Skeletal muscle satellite cell (primary cell): Measurements from ENCODE around the gene TSPAN9.
A peak's percentile ranks its signal among the peaks of the same experiment; 100 is the strongest.

Experiments used
- H3K27me3 ChIP-seq: 2 replicates; pipeline ENCODE4 v1.7.0; 2013; ENCODE audit warnings: low read length; ENCODE audit not compliant: control insufficient read depth, insufficient read depth
- H3K36me3 ChIP-seq: 2 replicates; pipeline ENCODE4 v1.7.0; 2013; ENCODE audit warnings: mild to moderate bottlenecking, control low read depth, low read length; ENCODE audit not compliant: insufficient read depth
- H3K4me1 ChIP-seq: 2 replicates; pipeline ENCODE4 v1.7.0; 2013; ENCODE audit warnings: low read length; ENCODE audit not compliant: control insufficient read depth, insufficient read depth
- H3K4me2 ChIP-seq: 2 replicates; pipeline ENCODE4 v1.7.0; 2013; ENCODE audit warnings: mild to moderate bottlenecking, low read length
- H3K4me3 ChIP-seq: 2 replicates; pipeline ENCODE4 v1.7.0; 2013; ENCODE audit warnings: low read length
- H3K9ac ChIP-seq: 2 replicates; pipeline ENCODE4 v1.7.0; 2013; ENCODE audit warnings: mild to moderate bottlenecking, low read depth, low read length, moderate library complexity
- H3K9me3 ChIP-seq: replicated peaks from 2 replicates; pipeline ENCODE4 v1.7.0; 2013; ENCODE audit warnings: mild to moderate bottlenecking, control low read depth, low read length

Gene TSPAN9

DNA sequence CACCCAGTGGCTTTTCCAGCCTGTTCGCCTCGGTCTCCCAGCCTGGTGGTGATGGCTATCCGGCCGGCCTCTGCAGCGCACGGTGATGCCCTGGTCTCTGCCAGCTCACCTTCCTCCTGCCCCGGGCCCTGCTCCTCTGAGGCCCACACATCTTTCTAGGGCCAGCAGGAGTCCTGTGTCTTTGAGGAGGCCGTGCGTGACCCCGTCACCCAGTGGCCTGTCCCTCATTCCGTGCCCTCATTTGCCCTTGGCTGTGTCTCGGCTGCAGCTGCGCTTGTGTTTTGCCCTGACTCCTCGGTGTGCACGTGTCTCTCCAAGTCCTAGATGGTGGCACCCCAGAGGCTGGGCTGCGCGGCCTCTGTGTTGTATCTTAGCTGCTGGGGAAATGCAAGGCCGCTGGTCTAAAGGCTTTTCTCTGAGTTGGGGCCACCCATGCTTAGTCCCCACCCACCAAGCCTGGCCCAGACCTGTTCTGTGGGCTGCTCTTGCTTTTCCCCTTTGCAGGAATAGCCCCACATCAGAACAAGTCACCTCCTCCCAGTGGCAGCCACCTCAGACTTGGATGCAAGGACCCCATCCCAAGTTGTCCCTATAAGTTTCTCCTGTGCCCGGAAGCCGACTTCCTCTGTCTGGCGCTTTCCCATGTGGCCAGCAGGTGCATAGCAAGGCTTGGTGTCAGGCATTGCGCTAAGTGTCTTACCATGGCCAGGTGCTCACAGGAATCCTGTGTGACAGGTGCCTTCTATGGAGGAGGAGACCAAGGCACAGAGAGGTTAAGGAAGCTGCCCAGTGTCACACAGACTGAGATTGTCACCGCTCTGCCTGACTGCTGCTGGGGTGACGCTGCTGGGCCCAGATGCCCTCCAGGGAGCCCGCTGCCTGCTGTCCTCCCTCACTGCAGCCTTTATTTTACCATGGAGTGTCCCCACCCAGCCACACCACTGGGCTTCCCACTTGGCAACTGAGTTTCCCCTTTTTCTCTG lies 64.5 kb downstream of the TSPAN9 start:
- Histone ChIP-seq H3K4me3 (no peak overlapping the region), H3K27me3 (peaks cover 21% of the 10 kb centered on the region), H3K9ac (no peak overlapping the region), H3K36me3 (no peaks in the 10 kb centered on the region), H3K4me1 (peaks cover 11% of the 10 kb centered on the region), H3K9me3 (no peaks in the 10 kb centered on the region), H3K4me2 (no peak overlapping the region)

DNA sequence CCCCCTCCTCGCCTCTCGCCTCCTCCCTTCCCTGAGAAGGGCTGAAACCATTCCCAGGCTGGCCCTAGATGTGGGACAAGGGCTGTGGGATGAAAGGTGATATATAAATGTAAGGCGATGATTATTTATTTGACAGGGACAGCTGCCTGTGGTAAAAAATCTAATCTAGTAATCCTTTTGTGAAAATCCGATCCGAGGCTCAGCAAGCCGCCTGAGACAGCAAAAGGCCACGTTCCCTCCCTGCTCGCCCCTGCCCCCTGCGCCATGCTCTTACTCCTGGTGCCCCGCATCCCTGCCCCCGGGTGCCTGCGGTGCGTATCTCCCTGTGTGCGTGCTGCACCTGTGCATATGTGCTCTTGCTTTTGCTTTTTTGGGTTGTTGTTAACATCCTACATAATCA lies 65.2 kb downstream of the TSPAN9 start:
- Histone ChIP-seq H3K4me1 (peaks cover 5% of the 10 kb centered on the region), H3K9me3 (no peaks in the 10 kb centered on the region), H3K9ac (no peak overlapping the region), H3K36me3 (no peaks in the 10 kb centered on the region), H3K4me3 (no peak overlapping the region), H3K27me3 (peaks cover 21% of the 10 kb centered on the region), H3K4me2 (no peak overlapping the region)

DNA sequence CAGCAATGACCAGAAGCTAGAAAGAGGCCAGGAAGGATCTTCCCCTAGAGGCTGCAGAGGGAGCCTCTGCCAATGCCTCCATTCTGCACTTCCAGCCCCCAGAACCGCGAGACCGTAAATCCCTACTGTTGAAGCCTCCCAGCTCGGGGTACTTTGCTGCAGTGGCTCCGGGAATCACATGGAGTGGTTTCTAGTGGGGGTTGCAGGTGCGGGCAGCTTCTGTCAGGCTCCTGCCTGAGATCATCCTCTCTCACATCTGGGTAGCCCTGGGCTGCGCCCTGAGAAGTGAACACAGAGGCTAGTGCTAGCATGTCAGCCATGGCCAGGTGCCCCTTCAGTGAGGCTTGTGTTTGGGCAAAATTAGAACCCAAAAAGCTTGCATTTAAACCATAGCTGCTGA lies 67.3 kb downstream of the TSPAN9 start:
- H3K36me3 ChIP-seq, result no peaks in the 10 kb centered on the region
- H3K9me3 ChIP-seq, result no peaks in the 10 kb centered on the region

DNA sequence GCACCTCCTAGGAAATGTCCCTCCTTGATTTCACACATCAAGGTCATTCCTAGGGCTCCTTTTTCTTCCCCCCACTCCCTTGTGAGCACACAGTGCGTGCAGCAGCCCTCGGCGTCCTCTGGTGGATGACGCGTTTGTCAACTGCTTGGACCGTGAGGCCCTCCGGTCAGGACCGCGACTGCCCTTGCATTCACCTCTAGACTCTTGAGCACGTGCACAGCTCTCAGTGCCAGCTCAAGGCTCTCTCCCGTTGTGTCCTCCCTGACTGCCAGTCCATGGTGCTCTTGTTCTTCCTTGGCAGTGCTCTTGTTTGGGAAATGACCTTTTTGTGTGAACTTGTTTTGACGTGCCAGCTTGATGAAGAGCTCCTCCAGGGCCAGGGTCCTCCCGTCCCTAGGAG lies 67.9 kb downstream of the TSPAN9 start:
- H3K4me1 ChIP-seq, result peaks cover 10% of the 10 kb centered on the region
- H3K9me3 ChIP-seq, result no peaks in the 10 kb centered on the region
- H3K27me3 ChIP-seq, result peaks cover 21% of the 10 kb centered on the region
- no peak overlapping the region for H3K9ac ChIP-seq
- H3K4me3 ChIP-seq, result no peak overlapping the region
- H3K36me3 ChIP-seq, result no peaks in the 10 kb centered on the region
- H3K4me2 ChIP-seq, result no peak overlapping the region

More for the DNA sequence above, 67.3 kb downstream of the TSPAN9 start:
- H3K27me3 ChIP-seq, result peaks cover 21% of the 10 kb centered on the region
- H3K4me3 ChIP-seq, result no peak overlapping the region
- H3K9ac ChIP-seq, result no peak overlapping the region
- H3K4me1 ChIP-seq, result peaks cover 10% of the 10 kb centered on the region
- H3K4me2 ChIP-seq, result no peak overlapping the region

DNA sequence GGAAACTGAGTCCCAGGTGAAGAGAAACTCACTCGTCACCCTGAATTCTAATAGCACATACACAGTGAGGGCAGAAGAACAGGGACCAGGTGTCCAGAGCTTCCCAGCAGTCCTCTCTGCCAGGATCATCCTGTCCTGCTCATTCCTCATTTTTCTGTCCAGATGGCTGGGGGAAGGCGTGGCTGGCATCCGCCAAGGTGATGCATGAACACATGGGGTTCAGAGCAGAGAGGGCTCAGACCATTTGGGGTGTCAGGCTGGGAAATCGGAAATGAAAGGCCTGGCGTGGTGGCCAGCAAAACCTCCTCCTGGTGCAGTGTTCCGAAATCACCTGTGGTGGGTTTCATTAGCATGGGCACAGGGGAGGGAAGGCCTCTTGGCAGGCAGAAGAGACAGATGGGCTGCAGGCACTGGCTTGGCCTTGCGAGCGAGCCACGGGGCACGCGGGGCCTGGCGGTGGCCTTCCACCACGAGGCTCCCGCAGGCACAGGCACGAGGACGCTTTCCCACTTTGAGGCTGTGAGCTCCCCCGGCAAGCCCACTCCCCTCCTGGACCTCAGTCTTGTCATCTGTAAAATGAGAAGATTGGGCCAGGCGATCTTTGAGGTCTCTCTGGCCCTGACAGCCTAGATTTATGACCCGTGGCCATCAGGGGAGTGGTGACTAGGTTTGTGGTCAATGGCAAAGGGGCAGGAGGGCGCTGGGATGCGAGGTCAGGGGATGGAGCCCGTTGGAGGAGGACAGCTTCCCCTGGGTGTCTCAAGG lies 68.5 kb downstream of the TSPAN9 start:
- no peak overlapping the region for H3K4me2 ChIP-seq
- no peaks in the 10 kb centered on the region for H3K36me3 ChIP-seq
- no peaks in the 10 kb centered on the region for H3K9me3 ChIP-seq
- H3K27me3 ChIP-seq, result peaks cover 21% of the 10 kb centered on the region
- no peak overlapping the region for H3K4me3 ChIP-seq
- peaks cover 15% of the 10 kb centered on the region for H3K4me1 ChIP-seq
- H3K9ac ChIP-seq, result no peak overlapping the region

DNA sequence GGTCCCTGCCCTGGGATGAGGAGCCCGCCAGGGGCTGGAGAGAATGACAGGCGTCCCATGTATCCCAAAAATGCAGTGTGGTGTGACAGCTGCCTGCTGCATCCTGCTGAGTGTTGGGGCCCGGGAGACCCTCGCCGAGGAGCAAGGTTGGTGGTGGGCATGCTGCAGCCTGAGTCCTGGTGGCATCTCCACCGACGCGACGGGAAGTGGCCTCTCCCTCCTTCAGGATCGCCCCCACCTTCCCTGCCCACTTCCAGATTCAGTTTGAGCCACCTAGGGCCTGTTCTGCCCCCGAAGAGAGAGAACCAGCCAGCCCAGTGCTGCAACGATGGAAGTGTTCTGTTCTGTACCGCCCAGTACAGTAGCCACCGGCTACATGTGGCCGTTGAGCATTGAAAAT lies 70.1 kb downstream of the TSPAN9 start:
- Histone ChIP-seq H3K9ac (no peak overlapping the region), H3K4me3 (no peak overlapping the region), H3K4me1 (peaks cover 30% of the 10 kb centered on the region), H3K36me3 (no peaks in the 10 kb centered on the region), H3K4me2 (no peak overlapping the region), H3K9me3 (no peaks in the 10 kb centered on the region), H3K27me3 (peaks cover 9% of the 10 kb centered on the region)

DNA sequence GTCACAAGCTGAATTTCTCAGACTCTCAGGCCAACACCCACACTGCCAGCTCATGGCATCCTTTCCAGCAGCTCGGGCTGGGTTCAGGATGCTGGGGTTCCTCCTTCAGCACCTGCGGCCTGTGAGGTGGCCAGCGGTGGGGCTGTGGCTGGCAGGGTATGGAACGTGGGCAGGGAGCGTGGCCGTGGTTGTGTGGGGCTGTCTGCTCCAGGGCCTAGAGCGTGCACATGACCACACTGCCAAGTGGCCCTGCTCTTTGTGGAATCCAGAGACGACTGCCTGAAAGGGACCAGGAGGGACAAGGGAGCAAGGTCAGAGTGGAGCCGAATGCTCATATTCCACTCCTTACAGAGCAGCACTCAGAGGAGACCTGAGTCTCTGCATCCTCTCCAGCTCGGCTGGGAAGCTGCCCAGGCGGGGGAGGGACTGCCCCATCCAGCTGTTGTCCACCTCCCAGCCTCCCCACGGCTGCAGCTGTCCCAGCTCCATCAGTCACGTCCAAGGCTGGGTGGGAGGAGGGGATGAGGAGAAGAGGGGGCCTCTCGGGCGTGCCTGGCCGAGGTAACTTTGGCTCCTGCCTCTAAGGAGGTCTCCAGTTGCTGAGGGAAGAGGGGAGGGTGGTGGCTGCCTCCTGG lies 71.3 kb downstream of the TSPAN9 start:
- H3K9ac ChIP-seq, result no peak overlapping the region
- no peak overlapping the region for H3K4me3 ChIP-seq
- peak overlapping the region; percentile 16 for H3K4me2 ChIP-seq
- no peaks in the 10 kb centered on the region for H3K36me3 ChIP-seq
- peaks cover 30% of the 10 kb centered on the region for H3K4me1 ChIP-seq
- H3K9me3 ChIP-seq, result no peaks in the 10 kb centered on the region
- peaks cover 4% of the 10 kb centered on the region for H3K27me3 ChIP-seq

DNA sequence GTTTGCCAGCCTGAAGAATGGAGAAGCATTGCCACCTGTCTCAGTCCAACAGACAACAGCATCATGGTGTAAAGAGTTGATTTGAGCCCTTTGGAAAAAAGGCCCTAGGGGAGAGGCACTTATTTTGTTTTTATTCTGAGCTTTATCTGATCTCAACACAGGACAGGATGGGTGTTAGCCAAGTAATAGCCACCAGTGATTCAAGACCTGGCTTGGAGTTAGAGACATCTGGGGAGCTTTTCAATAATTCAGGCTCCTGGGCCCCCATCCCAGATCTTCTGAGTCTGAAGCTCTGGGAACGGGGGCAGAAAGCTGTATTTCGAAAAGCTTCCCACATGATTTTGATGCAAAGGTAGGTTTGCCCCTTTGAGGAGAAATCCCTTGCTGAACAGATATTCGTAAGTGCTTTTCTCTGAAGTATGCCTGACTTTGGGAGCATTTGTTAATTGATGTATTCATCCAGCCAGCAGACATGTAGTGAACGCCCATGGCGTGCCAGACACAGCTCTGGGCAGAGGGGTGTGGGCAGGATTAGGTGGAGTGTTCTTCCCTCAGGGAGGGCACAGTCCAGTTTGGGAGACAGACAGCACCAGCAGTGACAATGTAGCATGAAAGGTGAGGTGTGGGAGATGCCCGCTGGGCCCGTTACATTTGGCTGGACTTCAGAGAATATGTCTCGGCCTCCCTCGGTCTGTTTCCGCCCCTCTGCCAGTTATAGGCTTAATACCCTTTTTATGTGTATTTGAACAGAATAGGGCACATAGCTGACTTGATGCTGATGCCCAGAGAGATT lies 72.5 kb downstream of the TSPAN9 start:
- H3K9ac ChIP-seq, result no peak overlapping the region
- no peak overlapping the region for H3K4me2 ChIP-seq
- peaks cover 4% of the 10 kb centered on the region for H3K27me3 ChIP-seq
- H3K4me3 ChIP-seq, result no peak overlapping the region
- no peaks in the 10 kb centered on the region for H3K36me3 ChIP-seq
- no peaks in the 10 kb centered on the region for H3K9me3 ChIP-seq
- peaks cover 30% of the 10 kb centered on the region for H3K4me1 ChIP-seq

DNA sequence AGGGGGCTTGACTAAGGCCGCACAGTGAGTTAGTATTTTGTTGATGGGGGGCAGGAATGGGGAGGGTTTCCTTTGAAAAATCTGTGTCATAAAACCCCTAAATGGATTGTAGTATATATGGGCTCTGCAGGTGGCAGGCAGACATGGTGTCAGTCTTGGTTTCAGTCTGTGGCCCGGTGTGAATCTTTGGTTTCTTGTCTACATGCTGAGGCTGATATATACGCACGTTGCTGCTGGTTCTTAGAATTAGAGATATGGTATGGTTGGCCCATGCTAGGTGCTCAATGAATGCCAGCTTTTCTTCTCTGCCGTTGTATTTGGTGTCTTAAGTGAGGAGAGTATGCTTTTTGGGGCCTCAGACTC lies 73.1 kb downstream of the TSPAN9 start:
- Histone ChIP-seq H3K36me3 (no peaks in the 10 kb centered on the region), H3K4me2 (no peak overlapping the region), H3K4me1 (peaks cover 30% of the 10 kb centered on the region), H3K9me3 (no peaks in the 10 kb centered on the region), H3K4me3 (no peak overlapping the region), H3K9ac (no peak overlapping the region), H3K27me3 (no peaks in the 10 kb centered on the region)

DNA sequence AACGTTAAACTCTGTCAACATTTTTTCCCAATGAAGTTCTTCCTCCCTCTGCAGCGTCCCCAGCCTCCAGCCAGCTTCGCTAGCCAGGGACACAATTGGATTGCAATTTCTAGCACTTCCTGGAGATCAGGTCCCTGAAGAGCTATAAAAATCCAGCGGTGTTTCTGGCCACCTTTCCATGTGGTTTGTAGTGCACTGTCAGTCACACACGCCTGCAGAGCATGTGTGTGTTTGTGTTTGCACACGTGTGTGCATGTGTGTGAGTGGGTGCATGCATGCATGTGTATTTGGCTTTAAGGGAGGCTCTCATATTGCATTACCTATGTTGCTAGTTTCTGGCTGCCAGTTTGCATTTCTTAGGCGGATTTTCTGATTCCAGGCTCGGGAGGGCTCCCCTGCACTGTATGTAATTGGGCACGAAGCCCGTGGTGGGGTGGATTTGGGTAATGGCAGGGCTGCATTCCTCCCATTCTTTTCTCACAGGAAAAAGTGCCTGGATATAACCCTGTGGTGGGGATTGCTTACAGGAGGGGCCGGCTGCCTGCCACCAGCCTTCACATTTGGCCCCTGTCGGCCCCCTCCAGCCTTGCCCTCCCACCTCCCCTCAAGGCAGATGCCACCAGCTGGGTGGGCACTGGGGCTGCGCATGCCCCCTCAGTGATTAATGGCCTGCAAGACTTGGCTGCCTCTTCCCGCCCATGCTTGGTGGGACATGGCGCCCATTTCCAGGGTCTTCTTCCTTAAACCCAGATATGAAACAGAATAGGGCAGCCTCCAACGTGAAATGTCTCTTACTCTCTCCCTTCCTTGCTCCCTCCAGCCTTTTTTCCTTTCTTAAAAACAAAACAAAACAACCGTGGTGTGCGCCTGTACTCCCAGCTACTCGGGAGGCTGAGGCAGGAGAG lies 74.0 kb downstream of the TSPAN9 start:
- peak overlapping the region; percentile 15 for H3K4me2 ChIP-seq
- no peak overlapping the region for H3K4me3 ChIP-seq
- no peaks in the 10 kb centered on the region for H3K36me3 ChIP-seq
- H3K4me1 ChIP-seq, result peaks cover 30% of the 10 kb centered on the region
- H3K9me3 ChIP-seq, result no peaks in the 10 kb centered on the region
- H3K27me3 ChIP-seq, result no peaks in the 10 kb centered on the region
- peak overlapping the region; percentile 48 for H3K9ac ChIP-seq
